Measurements from ENCODE around the gene VPS18. TPM values are rescaled to one million over a fixed set of nuclear protein-coding genes. Genes with fewer than 3 reads are reported as not detected.

The VPS18 gene
- total and polyA plus RNA-seq, 2 donors: 10.3 to 12.4 TPM

- no peak overlapping the region for H3K27ac ChIP-seq (ENCODE audit: low read depth in 1 of 2, low read length in 1 of 2)
These were observed 35.6 kb downstream of the VPS18 start for GRCh38 chr15:40929660-40930429.

GRCh38 chr15:40930430-40931299 is 36.4 kb downstream of the VPS18 start:
- WGBS: 3% methylated on average over 46 of the region's 46 CpGs
- peaks cover 51 to 81% of the 10 kb centered on the region in 2 donors for H3K4me1 ChIP-seq (ENCODE audit: control insufficient read depth in 2 of 2, insufficient read depth in 2 of 2, low read length in 2 of 2)
- H3K36me3 ChIP-seq (ENCODE audit: control insufficient read depth in 2 of 2, insufficient read depth in 2 of 2, low read length in 1 of 2): no peaks in the 10 kb centered on the region
- peaks cover 0 to 14% of the 10 kb centered on the region in 2 donors for H3K9me3 ChIP-seq (ENCODE audit: control insufficient read depth in 2 of 2, insufficient read depth in 1 of 2, low read length in 1 of 2)
- peak overlapping the region; percentile 11 to 27 for H3K4me3 ChIP-seq (ENCODE audit: low read length in 2 of 2)
- peak in 2 of 9 donors; percentile 63 to 64 for DNase-seq (ENCODE audit: low read depth in 6 of 9, low spot score in 9 of 9)
- peaks cover 55 to 66% of the 10 kb centered on the region in 2 donors for H3K27me3 ChIP-seq (ENCODE audit: control insufficient read depth in 2 of 2, insufficient read depth in 1 of 2, low read length in 1 of 2)
- H3K27ac ChIP-seq (ENCODE audit: low read depth in 1 of 2, low read length in 1 of 2): no peak overlapping the region

More at GRCh38 chr15:40929660-40930429, 35.6 kb downstream of the VPS18 start:
- H3K4me1 ChIP-seq (ENCODE audit: control insufficient read depth in 2 of 2, insufficient read depth in 2 of 2, low read length in 2 of 2): peaks cover 51 to 87% of the 10 kb centered on the region in 2 donors
- H3K36me3 ChIP-seq (ENCODE audit: control insufficient read depth in 2 of 2, insufficient read depth in 2 of 2, low read length in 1 of 2): no peaks in the 10 kb centered on the region
- peaks cover 62 to 74% of the 10 kb centered on the region in 2 donors for H3K27me3 ChIP-seq (ENCODE audit: control insufficient read depth in 2 of 2, insufficient read depth in 1 of 2, low read length in 1 of 2)
- DNase-seq (ENCODE audit: low read depth in 6 of 9, low spot score in 9 of 9): no peak
- peaks cover 0 to 14% of the 10 kb centered on the region in 2 donors for H3K9me3 ChIP-seq (ENCODE audit: control insufficient read depth in 2 of 2, insufficient read depth in 1 of 2, low read length in 1 of 2)
- peak overlapping the region; percentile 11 to 47 for H3K4me3 ChIP-seq (ENCODE audit: low read length in 2 of 2)
- 3% methylated on average over 56 of the region's 56 CpGs for WGBS

GRCh38 chr15:40931300-40932142 is 37.3 kb downstream of the VPS18 start:
- peaks cover 47 to 57% of the 10 kb centered on the region in 2 donors for H3K27me3 ChIP-seq (ENCODE audit: control insufficient read depth in 2 of 2, insufficient read depth in 1 of 2, low read length in 1 of 2)

GRCh38 chr15:40932156-40932555 is 37.9 kb downstream of the VPS18 start:
- Histone ChIP-seq H3K9me3 (ENCODE audit: control insufficient read depth in 2 of 2, insufficient read depth in 1 of 2, low read length in 1 of 2) (peaks cover 0 to 9% of the 10 kb centered on the region in 2 donors), H3K4me3 (ENCODE audit: low read length in 2 of 2) (peak overlapping the region in 1 of 2 donors; percentile 3), H3K27me3 (ENCODE audit: control insufficient read depth in 2 of 2, insufficient read depth in 1 of 2, low read length in 1 of 2) (peaks cover 42 to 51% of the 10 kb centered on the region in 2 donors), H3K27ac (ENCODE audit: low read depth in 1 of 2, low read length in 1 of 2) (no peak overlapping the region), H3K4me1 (ENCODE audit: control insufficient read depth in 2 of 2, insufficient read depth in 2 of 2, low read length in 2 of 2) (peaks cover 45 to 68% of the 10 kb centered on the region in 2 donors), H3K36me3 (ENCODE audit: control insufficient read depth in 2 of 2, insufficient read depth in 2 of 2, low read length in 1 of 2) (no peaks in the 10 kb centered on the region)
- DNase-seq (ENCODE audit: low read depth in 6 of 9, low spot score in 9 of 9): peak in 2 of 9 donors; percentile 63 to 78
- WGBS: 27% methylated on average over 8 of the region's 8 CpGs

More at GRCh38 chr15:40931300-40932142, 37.3 kb downstream of the VPS18 start:
- H3K4me3 ChIP-seq (ENCODE audit: low read length in 2 of 2): peak overlapping the region in 1 of 2 donors; percentile 11
- no peak overlapping the region for H3K27ac ChIP-seq (ENCODE audit: low read depth in 1 of 2, low read length in 1 of 2)
- DNase-seq (ENCODE audit: low read depth in 6 of 9, low spot score in 9 of 9): no peak
- 95% methylated on average over 16 of the region's 16 CpGs for WGBS
- H3K4me1 ChIP-seq (ENCODE audit: control insufficient read depth in 2 of 2, insufficient read depth in 2 of 2, low read length in 2 of 2): peaks cover 47 to 73% of the 10 kb centered on the region in 2 donors
- H3K9me3 ChIP-seq (ENCODE audit: control insufficient read depth in 2 of 2, insufficient read depth in 1 of 2, low read length in 1 of 2): peaks cover 0 to 13% of the 10 kb centered on the region in 2 donors
- H3K36me3 ChIP-seq (ENCODE audit: control insufficient read depth in 2 of 2, insufficient read depth in 2 of 2, low read length in 1 of 2): no peaks in the 10 kb centered on the region

GRCh38 chr15:40932649-40933516 is 38.6 kb downstream of the VPS18 start:
- 54% methylated on average over 11 of the region's 11 CpGs for WGBS
- H3K27me3 ChIP-seq (ENCODE audit: control insufficient read depth in 2 of 2, insufficient read depth in 1 of 2, low read length in 1 of 2): peaks cover 37 to 44% of the 10 kb centered on the region in 2 donors
- no peak for DNase-seq (ENCODE audit: low read depth in 6 of 9, low spot score in 9 of 9)
- no peak overlapping the region for H3K27ac ChIP-seq (ENCODE audit: low read depth in 1 of 2, low read length in 1 of 2)
- H3K9me3 ChIP-seq (ENCODE audit: control insufficient read depth in 2 of 2, insufficient read depth in 1 of 2, low read length in 1 of 2): peaks cover 0 to 8% of the 10 kb centered on the region in 2 donors
- peaks cover 39 to 61% of the 10 kb centered on the region in 2 donors for H3K4me1 ChIP-seq (ENCODE audit: control insufficient read depth in 2 of 2, insufficient read depth in 2 of 2, low read length in 2 of 2)
- H3K4me3 ChIP-seq (ENCODE audit: low read length in 2 of 2): peak overlapping the region in 1 of 2 donors; percentile 3
- H3K36me3 ChIP-seq (ENCODE audit: control insufficient read depth in 2 of 2, insufficient read depth in 2 of 2, low read length in 1 of 2): no peaks in the 10 kb centered on the region

GRCh38 chr15:40933517-40933902 is 39.3 kb downstream of the VPS18 start:
- Histone ChIP-seq H3K27ac (ENCODE audit: low read depth in 1 of 2, low read length in 1 of 2) (no peak overlapping the region), H3K4me1 (ENCODE audit: control insufficient read depth in 2 of 2, insufficient read depth in 2 of 2, low read length in 2 of 2) (peaks cover 35 to 59% of the 10 kb centered on the region in 2 donors), H3K36me3 (ENCODE audit: control insufficient read depth in 2 of 2, insufficient read depth in 2 of 2, low read length in 1 of 2) (no peaks in the 10 kb centered on the region), H3K9me3 (ENCODE audit: control insufficient read depth in 2 of 2, insufficient read depth in 1 of 2, low read length in 1 of 2) (peaks cover 0 to 4% of the 10 kb centered on the region in 2 donors), H3K4me3 (ENCODE audit: low read length in 2 of 2) (no peak overlapping the region), H3K27me3 (ENCODE audit: control insufficient read depth in 2 of 2, insufficient read depth in 1 of 2, low read length in 1 of 2) (peaks cover 32 to 38% of the 10 kb centered on the region in 2 donors)
- WGBS: 66% methylated on average over 3 of the region's 3 CpGs
- DNase-seq (ENCODE audit: low read depth in 6 of 9, low spot score in 9 of 9): no peak

GRCh38 chr15:40934457-40934856 is 40.2 kb downstream of the VPS18 start:
- H3K27me3 ChIP-seq (ENCODE audit: control insufficient read depth in 2 of 2, insufficient read depth in 1 of 2, low read length in 1 of 2): peaks cover 23 to 28% of the 10 kb centered on the region in 2 donors
- 94% methylated on average over 6 of the region's 6 CpGs for WGBS
- no peak for DNase-seq (ENCODE audit: low read depth in 6 of 9, low spot score in 9 of 9)
- no peaks in the 10 kb centered on the region for H3K36me3 ChIP-seq (ENCODE audit: control insufficient read depth in 2 of 2, insufficient read depth in 2 of 2, low read length in 1 of 2)
- peaks cover 27 to 51% of the 10 kb centered on the region in 2 donors for H3K4me1 ChIP-seq (ENCODE audit: control insufficient read depth in 2 of 2, insufficient read depth in 2 of 2, low read length in 2 of 2)
- peaks cover 0 to 4% of the 10 kb centered on the region in 2 donors for H3K9me3 ChIP-seq (ENCODE audit: control insufficient read depth in 2 of 2, insufficient read depth in 1 of 2, low read length in 1 of 2)
- no peak overlapping the region for H3K27ac ChIP-seq (ENCODE audit: low read depth in 1 of 2, low read length in 1 of 2)
- H3K4me3 ChIP-seq (ENCODE audit: low read length in 2 of 2): no peak overlapping the region
